NB4 (cell line): ENCODE data around the gene PBRM1.
A peak's percentile ranks its signal among the peaks of the same experiment; 100 is the strongest.

Source experiments
- DNase-seq: peaks from one replicate; pipeline ENCODE4 v3.0.0; 2010; ENCODE audit warnings: low read depth
- H3K4me3 ChIP-seq: one replicate; pipeline ENCODE4 v1.5.1; 2011; ENCODE audit warnings: mild to moderate bottlenecking, low read depth, low read length, moderate library complexity
- MYC ChIP-seq: IDR thresholded peaks from 2 replicates; pipeline ENCODE4 v1.6.1; 2011; ENCODE audit warnings: low read depth, low read length
- POLR2A ChIP-seq: IDR thresholded peaks from 2 replicates; pipeline ENCODE4 v1.6.1; 2011; ENCODE audit warnings: mild to moderate bottlenecking; ENCODE audit not compliant: insufficient read length; ENCODE audit errors: extremely low read depth
- TF ChIP-seq, protein P1 (sequence below): IDR thresholded peaks from 2 replicates; pipeline ENCODE4 v1.6.1; 2011; ENCODE audit warnings: low read depth, low read length
- TF ChIP-seq, protein P2 (sequence below): IDR thresholded peaks from one replicate; pipeline ENCODE4 v1.5.1; 2012; ENCODE audit warnings: low read depth, low read length

Gene PBRM1

DNA sequence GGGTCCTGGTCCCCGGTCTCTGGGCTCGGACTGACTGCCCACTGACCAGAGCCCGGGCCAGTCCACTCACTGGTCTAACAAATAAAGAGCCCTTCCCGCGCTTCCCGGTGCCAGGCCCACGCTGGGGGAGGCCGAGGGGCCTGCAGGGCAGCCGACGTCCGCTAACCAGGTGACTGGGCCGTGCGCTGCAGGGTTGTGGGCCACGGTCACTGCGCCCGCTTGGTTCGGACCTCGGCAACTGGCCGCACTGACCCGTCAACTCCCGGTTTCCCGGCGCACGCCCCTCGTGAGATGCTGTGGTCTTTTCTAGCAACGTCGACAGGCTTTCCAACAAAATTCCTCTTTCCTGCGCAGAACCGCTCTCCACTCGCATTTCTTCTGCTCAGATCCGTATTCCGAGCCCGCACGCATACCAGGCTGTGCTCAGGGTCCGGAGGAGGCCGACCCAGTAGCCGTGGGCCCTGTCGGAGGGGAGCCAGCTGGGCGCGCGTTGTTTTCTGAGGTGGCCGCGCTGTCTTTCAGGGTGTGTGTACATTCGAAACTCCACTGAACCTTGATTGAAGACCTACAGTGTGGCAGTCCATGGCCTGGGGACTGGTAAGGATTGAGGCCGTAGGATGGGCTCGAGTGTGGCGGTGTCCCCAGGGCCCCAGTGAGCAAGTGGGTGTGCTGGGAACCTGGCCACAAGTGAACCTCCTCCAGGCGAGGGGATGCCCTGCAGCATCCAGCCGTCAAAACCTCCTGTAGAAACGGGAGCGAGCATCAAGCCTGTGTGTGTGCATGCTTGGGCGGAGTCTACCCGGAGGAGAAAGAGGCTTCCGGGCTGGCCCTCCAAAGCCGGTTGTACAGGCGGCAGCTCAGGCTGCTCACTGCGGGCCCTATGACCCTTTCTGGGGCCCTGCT is 151.2 kb downstream of the PBRM1 start:
- TF ChIP-seq POLR2A (no peak), MYC (no peak)
- TF ChIP-seq, protein P1, sequence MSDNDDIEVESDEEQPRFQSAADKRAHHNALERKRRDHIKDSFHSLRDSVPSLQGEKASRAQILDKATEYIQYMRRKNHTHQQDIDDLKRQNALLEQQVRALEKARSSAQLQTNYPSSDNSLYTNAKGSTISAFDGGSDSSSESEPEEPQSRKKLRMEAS: no peak; the same call in 1 of the 2 replicates
- TF ChIP-seq, protein P2, sequence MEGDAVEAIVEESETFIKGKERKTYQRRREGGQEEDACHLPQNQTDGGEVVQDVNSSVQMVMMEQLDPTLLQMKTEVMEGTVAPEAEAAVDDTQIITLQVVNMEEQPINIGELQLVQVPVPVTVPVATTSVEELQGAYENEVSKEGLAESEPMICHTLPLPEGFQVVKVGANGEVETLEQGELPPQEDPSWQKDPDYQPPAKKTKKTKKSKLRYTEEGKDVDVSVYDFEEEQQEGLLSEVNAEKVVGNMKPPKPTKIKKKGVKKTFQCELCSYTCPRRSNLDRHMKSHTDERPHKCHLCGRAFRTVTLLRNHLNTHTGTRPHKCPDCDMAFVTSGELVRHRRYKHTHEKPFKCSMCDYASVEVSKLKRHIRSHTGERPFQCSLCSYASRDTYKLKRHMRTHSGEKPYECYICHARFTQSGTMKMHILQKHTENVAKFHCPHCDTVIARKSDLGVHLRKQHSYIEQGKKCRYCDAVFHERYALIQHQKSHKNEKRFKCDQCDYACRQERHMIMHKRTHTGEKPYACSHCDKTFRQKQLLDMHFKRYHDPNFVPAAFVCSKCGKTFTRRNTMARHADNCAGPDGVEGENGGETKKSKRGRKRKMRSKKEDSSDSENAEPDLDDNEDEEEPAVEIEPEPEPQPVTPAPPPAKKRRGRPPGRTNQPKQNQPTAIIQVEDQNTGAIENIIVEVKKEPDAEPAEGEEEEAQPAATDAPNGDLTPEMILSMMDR: no peak
- H3K4me3 ChIP-seq: peak overlapping the region; percentile 43
- DNase-seq: peak; percentile 59

DNA sequence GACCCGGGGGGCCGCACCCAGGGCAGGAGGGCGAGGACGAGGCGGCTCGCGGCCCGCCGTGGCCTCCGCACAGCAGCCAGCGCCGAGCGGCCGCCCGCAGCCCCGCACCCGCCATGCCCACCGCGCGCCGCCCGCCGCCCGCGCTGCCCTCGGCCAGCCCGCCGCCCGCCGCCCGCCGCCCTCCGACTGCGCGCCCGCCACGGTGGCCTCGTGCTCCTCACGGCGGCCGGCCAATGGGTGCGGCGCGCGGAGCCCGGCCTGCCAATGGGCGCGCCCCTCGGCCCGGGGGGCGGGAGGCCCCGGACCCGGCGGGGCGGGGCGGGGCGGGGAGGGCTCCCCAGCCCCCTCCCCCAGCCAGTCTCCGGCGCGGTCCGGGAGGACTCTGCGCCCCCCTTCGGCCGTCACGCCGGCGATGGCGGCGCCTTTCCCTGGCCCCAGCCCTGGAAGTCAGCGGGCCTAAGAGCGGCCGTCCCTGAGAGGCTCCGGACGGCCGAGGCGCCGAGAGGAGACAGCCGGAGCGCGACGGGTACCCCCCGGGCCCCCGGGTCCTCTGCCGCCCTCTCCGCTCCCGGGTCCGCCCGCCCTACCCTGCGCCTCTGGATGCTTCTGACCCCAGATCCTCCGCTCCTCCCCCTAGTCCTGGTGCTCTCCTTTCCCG is 152.0 kb downstream of the PBRM1 start, which contains the start of gene NT5DC2:
Gene NT5DC2 (minus strand): TSS at position 235 of the 658 bp plus-strand sequence. CDS start 120 bp downstream, at position 115.
- peak within 1 kb of the TSS; percentile 82 for H3K4me3 ChIP-seq
- peak; percentile 87 for DNase-seq
- TF ChIP-seq, protein P2: no peak
- TF ChIP-seq POLR2A (no peak), MYC (no peak)
- TF ChIP-seq, protein P1: no peak

DNA sequence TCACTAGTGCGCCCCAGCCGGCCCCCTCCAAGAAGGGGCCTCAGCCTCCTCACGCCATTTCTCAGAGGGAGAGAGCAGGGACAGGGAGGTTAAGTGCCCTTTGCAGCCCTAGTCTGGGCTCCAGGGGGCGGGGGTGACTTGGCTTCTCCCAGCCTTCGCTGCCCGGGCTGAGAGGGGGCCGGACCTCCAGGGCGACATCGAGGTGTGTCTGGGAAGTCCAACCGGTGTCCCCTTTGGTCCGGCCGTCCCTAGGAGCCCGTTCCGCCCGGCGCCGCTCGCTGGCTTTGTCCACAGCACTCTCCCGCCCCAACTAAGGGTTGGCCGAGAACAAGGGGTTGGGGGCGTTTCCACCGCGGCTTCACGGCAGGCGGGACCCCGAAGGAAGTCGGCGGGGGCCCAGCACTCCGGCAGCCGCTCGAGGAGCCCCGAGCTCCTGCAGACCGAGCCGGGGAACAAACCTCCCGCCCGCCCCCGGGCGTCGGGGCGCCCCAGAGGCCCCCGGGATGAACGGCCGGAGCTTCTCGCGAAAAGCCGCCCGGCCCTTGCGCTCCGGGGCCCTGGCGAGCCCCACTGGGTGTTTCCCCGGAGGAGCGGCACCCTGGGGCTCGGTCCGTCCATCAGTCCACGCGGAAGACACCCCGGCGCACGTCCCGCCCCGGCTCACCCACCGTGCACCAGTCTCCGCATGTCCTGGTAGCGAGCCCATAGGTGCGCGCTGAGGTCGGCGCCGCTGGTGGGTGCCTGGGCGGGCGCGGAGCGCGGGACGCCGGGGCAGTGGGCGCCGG is 152.7 kb downstream of the PBRM1 start:
- TF ChIP-seq POLR2A: no peak
- TF ChIP-seq, protein P2: no peak
- DNase-seq: peak; percentile 51
- H3K4me3 ChIP-seq: peak overlapping the region; percentile 82

DNA sequence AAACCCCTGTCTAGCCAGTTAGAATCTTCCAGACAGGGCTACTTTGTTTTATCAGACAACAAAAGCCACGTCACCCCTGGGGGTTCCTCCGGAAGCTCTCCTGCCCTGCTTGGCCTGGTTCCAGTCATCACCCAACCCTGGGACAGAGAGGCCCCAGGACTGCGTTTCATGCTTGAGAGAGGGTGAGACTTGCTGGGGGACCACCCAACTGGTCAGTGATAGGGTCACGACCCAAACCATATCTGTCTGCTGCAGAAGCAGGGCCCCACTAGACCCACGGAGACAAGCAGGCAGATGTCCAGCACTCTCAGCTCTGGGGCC is 153.2 kb downstream of the PBRM1 start:
- DNase-seq: peak; percentile 74
- peak overlapping the region; percentile 82 for H3K4me3 ChIP-seq
- no peak for TF ChIP-seq POLR2A
- TF ChIP-seq, protein P2: no peak
- TF ChIP-seq, protein P1: no peak
- TF ChIP-seq MYC: no peak

DNA sequence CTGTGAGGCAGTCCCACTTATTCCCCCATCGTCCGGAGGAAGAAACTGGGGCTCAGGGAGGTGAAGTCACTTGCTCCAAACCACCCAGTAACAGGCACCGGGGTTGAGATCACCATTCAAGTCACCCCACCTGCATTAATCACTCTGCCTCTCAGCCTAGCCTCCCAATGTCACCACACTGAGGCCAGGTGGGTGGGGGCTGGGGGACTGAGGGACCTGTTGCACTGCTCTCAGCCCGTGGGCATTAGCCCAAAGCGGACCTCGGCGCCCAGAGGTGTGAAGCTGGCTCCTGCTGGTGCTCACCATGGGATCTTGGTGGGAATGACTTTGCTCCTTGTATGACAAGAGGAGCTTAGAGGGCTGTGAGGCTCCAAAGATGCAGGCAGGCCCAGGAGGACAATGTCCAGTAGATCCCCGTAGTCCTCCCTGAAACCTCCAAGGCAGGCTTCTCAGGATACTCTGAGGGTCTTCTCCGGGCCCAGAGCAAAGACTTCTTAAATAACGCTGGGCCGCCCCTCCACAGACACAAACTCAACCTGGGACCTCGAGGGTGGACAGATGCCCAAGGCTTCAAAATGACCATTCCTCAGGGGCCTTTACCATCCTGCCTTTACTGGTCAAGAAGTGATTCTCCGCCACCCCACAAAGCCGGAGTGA is 153.7 kb downstream of the PBRM1 start:
- peak overlapping the region; percentile 82 for H3K4me3 ChIP-seq
- no peak for TF ChIP-seq POLR2A
- TF ChIP-seq MYC: no peak
- TF ChIP-seq, protein P2: no peak
- TF ChIP-seq, protein P1: no peak
- DNase-seq: no peak
